NK-92 treated with Interleukin-12 subunit alpha and Interleukin-12 subunit beta, amount 100 ng/mL, for 24 hours (cell line): ENCODE data around the gene FBXL7.

Experiments used
- DNase-seq: peaks from one replicate; lab custom pipeline; 2025; lab: John Stamatoyannopoulos, UW

Gene FBXL7

GRCh38 chr5:15717001-15717400, 217.0 kb downstream of the FBXL7 start:
- no peak for DNase-seq

DNA sequence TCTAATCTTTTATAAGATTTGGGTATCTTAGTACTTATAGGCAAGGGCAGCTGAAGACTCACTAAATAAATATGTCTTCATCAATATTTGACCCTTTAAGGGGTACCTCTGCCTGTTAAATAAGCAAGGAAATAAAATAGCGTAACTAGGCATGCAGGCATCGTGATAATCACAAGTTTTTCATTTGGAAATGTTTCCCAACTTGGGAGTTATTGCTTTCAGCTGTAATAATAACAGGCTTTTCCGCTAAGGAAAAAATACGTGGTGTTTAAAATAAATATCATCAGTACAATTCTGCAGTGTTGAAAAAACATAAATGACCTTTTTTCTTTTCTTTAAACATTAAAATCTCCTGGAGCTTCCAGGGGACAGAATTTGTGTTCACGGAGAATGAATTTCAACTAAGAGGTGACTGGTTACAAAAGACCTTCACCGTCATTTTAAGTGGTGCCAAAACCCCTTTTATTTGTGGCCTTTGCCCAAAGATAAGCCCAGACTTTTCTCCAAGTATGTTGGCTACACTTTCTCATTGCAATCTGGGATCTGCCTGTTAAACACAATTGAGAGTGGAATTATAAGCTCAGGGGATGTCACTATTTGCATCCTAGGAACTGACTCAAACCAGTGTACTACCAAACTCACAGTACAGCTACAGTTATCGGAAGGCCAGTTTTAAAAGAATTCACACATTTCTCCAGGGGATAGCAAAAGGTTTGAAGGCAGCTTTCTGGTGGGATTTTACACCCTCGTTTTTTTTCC, 218.6 kb downstream of the FBXL7 start:
- no peak for DNase-seq

GRCh38 chr5:15719784-15720183, 219.8 kb downstream of the FBXL7 start:
- DNase-seq: no peak

DNA sequence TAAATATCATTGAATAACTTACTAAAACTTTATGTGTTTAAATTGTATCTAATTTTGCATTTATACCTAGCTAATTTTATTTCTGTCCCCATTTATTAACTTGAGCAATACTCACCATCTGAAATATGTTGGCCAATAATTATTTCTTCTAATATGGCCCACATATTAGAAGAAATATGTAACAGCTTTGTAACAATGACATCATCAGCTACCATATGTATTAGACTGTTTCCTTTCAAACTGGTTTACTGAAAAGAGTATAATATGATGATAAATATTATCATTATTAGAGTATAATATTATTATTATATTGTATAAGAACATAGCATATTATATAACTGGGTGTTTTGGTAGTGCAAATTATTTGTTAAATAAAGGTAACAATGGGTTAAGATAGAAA, 220.5 kb downstream of the FBXL7 start:
- no peak for DNase-seq

DNA sequence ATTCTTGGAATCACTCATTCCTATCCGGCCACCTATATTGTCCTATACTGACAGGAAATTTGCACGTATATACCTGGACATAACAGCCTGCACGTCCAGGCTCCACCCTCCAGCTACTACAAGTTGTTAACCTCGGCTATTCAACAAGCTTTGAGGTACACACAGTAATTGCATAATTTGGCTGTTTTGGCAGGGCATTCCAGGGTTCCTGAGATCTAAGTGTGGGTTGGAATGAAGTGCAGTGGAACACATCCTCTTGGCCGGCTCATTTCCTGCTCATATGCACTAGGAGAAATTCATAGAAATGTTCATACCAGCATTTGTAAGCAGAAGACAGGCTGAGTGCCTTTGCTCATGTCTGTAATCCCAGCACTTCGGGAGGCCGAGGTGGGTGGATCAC, 222.3 kb downstream of the FBXL7 start:
- DNase-seq: no peak

- no peak for DNase-seq
Measured at GRCh38 chr5:15727375-15727774, 227.4 kb downstream of the FBXL7 start.

GRCh38 chr5:15728811-15729210, 228.8 kb downstream of the FBXL7 start:
- no peak for DNase-seq

GRCh38 chr5:15731699-15732098, 231.7 kb downstream of the FBXL7 start:
- no peak for DNase-seq

GRCh38 chr5:15734058-15734457, 234.1 kb downstream of the FBXL7 start:
- no peak for DNase-seq

- DNase-seq: no peak
Measured at GRCh38 chr5:15737036-15737821, 237.2 kb downstream of the FBXL7 start.

- DNase-seq: no peak
Measured at GRCh38 chr5:15737871-15738664, 238.1 kb downstream of the FBXL7 start.

DNA sequence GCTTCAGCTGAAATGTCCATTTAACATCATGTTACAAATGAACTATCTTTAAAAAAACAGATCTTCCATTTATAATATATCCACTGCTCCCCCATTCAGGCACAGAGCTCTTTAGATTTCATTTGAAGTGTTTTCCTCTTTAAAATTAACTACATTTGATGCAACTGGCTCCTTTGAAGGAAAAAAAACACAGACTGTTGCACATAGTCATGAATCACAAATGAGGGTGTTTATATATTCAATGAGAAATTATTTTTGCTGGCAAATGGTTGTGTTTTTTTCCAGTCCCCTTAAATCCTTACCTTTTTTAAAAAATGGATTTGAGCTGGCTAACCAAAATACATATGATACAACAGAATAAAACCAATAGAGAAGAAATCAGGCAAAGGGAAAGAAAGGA, 240.4 kb downstream of the FBXL7 start:
- DNase-seq: no peak

GRCh38 chr5:15741591-15741990, 241.6 kb downstream of the FBXL7 start:
- no peak for DNase-seq

DNA sequence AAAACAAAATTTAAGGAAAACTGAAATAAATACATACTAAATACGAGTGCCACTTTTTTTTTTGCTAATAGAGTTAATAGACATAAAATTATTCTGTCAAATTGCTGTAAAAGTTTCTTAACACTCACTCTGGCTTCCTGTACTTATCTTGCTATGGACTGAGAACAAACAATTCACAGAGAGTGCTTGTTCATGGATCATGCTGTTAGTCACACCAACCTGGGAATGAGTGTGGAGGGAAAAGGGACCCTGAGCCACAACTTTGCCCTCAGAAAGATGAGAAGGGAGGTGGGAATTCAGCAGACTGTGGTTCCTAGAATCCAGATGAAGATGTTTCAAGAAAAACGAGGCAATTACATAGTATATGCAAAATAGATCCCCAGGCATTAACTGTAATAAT, 246.9 kb downstream of the FBXL7 start:
- DNase-seq: no peak

DNA sequence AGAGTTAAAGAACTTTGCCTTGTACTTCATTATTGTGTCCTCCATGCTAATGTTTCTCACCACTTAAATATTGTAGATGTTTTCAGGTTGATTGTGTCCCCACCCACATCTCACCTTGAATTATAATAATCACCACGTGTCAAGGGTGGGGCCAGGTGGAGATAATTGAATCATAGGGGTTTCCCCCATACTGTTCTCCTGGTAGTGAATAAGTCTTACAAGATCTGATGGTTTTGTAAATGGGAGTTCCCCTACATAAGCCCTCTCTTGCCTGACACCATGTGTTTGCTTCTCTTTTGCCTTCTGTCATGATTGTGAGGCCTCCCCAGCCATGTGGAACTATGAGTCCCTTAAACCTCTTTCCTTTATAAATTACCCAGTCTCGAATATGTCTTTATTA, 248.3 kb downstream of the FBXL7 start:
- no peak for DNase-seq

GRCh38 chr5:15752663-15753285, 252.8 kb downstream of the FBXL7 start:
- DNase-seq: no peak

DNA sequence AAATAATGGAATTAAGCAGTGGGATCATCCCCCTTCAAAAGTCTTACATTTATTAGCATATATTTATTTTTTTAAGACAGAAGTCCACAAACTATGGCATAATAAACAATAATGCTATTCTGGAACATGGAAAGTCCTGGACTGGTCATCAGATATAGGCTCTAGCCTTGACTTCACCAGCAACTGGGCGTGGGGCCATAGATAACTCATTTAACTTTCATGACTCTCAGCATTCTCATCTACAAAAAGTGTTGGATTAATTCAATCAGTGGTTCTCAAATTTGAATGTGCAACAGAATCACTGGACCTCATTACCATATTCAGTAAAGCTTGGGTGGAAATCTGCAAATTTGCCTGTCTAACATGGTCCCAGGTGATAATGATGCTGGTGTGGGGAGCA, 253.8 kb downstream of the FBXL7 start:
- DNase-seq: no peak

- no peak for DNase-seq
Measured at GRCh38 chr5:15757103-15757502, 257.1 kb downstream of the FBXL7 start.

GRCh38 chr5:15757619-15758018, 257.6 kb downstream of the FBXL7 start:
- no peak for DNase-seq

DNA sequence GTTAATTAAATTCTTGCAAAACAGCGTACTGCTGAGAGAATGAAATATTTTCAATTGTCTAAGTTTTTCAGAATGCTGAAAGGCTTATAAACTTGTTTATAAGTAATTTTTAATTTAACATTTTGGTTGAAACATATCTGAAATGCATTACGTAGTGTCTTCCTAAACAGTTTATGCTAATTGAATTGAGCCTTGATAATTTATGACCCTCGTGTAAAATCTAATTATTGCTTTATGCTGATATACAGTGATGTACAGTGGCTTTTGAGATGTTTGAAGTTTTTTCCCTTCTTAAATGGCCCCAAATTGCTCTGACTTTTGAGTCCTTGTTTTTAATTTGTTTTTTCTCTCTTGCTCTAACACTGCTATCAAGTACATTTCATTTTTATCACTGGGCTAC, 262.7 kb downstream of the FBXL7 start:
- no peak for DNase-seq

DNA sequence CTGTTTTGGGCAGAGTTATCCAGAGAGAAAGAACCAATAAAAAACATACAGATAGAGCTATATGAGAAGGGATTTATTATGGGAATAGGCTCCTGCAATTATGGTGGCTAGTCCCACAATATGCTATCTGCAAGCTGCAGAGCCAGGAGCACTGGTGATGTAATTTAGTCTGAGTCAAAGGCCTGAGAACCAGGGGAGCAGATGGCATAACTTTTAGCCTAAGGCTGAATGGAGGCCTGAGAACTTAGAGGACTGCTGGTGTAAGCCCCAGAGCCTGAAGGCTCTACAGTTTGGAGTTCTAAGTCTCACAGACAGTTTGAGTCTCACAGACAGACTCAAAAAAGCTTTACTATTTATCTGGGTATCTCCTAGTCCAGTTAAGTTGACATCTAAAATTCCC, 263.8 kb downstream of the FBXL7 start:
- no peak for DNase-seq

DNA sequence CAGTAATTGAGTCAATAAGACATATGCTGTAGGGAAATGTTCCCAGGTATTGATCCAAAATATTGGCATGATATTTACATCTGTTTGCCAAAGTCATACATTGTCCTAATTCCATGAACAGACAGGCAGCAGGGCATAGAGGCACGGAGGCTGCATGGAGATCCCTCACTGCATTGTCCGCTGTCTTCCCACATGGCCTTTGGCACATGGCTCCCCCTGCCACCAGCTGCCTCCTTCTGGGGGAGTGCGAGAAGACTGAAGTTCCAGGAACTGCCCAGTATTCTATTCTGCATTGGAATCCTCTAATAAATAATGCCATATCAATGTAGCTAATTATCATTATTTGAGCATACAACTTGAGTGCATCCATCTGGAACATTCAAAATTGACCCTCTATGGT, 269.0 kb downstream of the FBXL7 start:
- no peak for DNase-seq
